Ovary (tissue), 9 donors: ENCODE results near the gene RABGEF1. TPM values are rescaled to one million over a fixed set of nuclear protein-coding genes. Genes with fewer than 3 reads are reported as not detected.
"Not testable (repeated sequence)": the region's sequence is repeated elsewhere in the genome, so short reads cannot be mapped to it uniquely, and the experiment has no call there.

Experiments
- DNase-seq, 5 donors: peaks; one replicate each; pipeline ENCODE4 v3.0.0-alpha.2; 2019 to 2020
- H3K27ac ChIP-seq, 2 donors: fragments of 200-600 bp; one replicate each; pipeline versions ENCODE4 v1.5.1 to v1.8.0; 2019 to 2022
- H3K27me3 ChIP-seq: fragments of 200-600 bp; one replicate; pipeline ENCODE4 v1.8.0; 2022
- H3K36me3 ChIP-seq: fragments of 200-600 bp; sonication (generic); one replicate; pipeline ENCODE4 v1.5.1; 2019
- H3K4me1 ChIP-seq: one replicate; pipeline ENCODE4 v1.8.1; 2013; ENCODE audit warnings: mild to moderate bottlenecking, moderate library complexity; ENCODE audit not compliant: insufficient read depth
- H3K4me3 ChIP-seq: fragments of 200-600 bp; sonication (generic); one replicate; pipeline ENCODE4 v1.5.1; 2017
- H3K9me3 ChIP-seq, 2 donors: fragments of 200-600 bp in 1 of 2; sonication (generic) in 1 of 2; one replicate each; pipeline versions ENCODE4 v1.5.1 to v1.8.1; 2013 to 2019; ENCODE audit warnings: mild to moderate bottlenecking in 1 of 2, moderate library complexity in 1 of 2
- CTCF ChIP-seq, 3 donors: fragments of 450-650 bp in 2 of 3; fragments of 200-600 bp in 1 of 3; IDR thresholded peaks; one replicate each; pipeline versions ENCODE4 v1.5.1 to v1.8.0; 2016 to 2022; ENCODE audit warnings: antibody characterized with exemption in 3 of 3, mild to moderate bottlenecking in 1 of 3
- EP300 ChIP-seq: sonication (generic); formaldehyde crosslinking; IDR thresholded peaks from one replicate; pipeline ENCODE4 v1.6.1; 2017; ENCODE audit warnings: antibody characterized with exemption
- POLR2A ChIP-seq: fragments of 450-650 bp; IDR thresholded peaks from one replicate; pipeline ENCODE4 v1.6.1; 2017; ENCODE audit warnings: antibody characterized with exemption, mild to moderate bottlenecking, moderate library complexity
- WGBS, 3 donors: extraction: QIAGEN DNeasy Blood & Tissue Kit in 1 of 3; methylation state at CpG; one replicate each; pipeline versions ENCODE4 v1.1.5 to v1.1.7; 2013 to 2017; 5-methylcytosine and 5-hydroxymethylcytosine counted together
- intact Hi-C, 4 donors: fragments of 100-400 bp; cut with DNase I; formaldehyde crosslinking; loops; one replicate each; pipeline versions ENCODE4 v1.11.0 to v1.15.1; 2022 to 2023
- polyA plus RNA-seq, 2 donors: library from polyadenylated mRNA; stranded (reverse); fragments of 200-250 nt in 1 of 2; fragments of 350-450 nt in 1 of 2; fragmentation: Illumina TruSeq in 1 of 2; extraction: RNeasy Lipid Tissue Mini Kit (QIAGEN cat#74804) in 1 of 2; gene quantifications; one replicate each; pipeline ENCODE4 v1.2.3, GENCODE V29; 2013 to 2014
- total RNA-seq, 7 donors: library from RNA; depleted of rRNA in 2 of 7; stranded (reverse); fragments of >200 nt in 2 of 7; fragmentation: NEBNext Ultra II Directional in 3 of 7; extraction: Animal tissue kit (Norgen Biotek cat#: 25700) in 3 of 7; gene quantifications; one replicate each; pipeline versions ENCODE4 v1.1.0 to v1.2.4, GENCODE V29; 2016 to 2023
- donor health status: DM: no; HTN: no; CAD: no; lungs with moderate emphysema.
- donor health status: DM: no; HTN: no; CAD: no.
- donor health status: Bipolar disorder and iron deficiency.
- donor health status: DM: yes; HTN: yes; CAD: no.
- donor health status: DM: no; HTN: no; CAD: no.
- donor health status: DM: yes; HTN: yes; CAD: no.

RABGEF1 gene
- total and polyA plus RNA-seq, 9 donors: 13.1 to 29.9 (median 25.4) TPM

- intact Hi-C loops: no loop called here
- 81 to 88% (median 83%) methylated on average over 14 of the region's 14 CpGs for WGBS, 3 donors
- no peak for DNase-seq
- peak overlapping the region; percentile 99 for H3K4me3 ChIP-seq
- no peaks in the 10 kb centered on the region for H3K36me3 ChIP-seq
- H3K9me3 ChIP-seq: peaks cover 0 to 3% of the 10 kb centered on the region in 2 donors
- TF ChIP-seq CTCF (IDR thresholded peaks at IDR 0.05): no peak
- TF ChIP-seq EP300: no peak
- no peak for TF ChIP-seq POLR2A
- H3K27me3 ChIP-seq: no peaks in the 10 kb centered on the region
- H3K4me1 ChIP-seq: peaks cover 5% of the 10 kb centered on the region
- peak overlapping the region in 1 of 2 donors; percentile 91 for H3K27ac ChIP-seq
These were observed 1.1 kb upstream of the RABGEF1 start for GRCh38 chr7:66739477-66739876.

DNA sequence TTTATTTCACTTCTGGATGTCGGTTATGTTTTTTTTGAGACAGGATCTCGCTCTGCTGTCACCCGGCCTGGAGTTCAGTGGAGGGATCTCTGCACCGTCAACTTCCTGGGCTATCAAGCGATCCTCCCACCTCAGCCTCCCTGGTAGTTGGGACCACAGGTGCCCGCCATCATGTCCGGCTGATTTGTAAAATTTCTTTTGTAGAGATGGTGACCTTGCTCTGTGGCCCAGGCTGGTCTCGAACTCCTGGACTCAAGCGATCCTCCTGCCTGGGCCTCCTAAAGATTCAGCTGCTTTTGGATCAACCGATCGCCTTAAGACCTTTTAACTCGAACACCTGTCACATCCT lies 606 bp upstream of the RABGEF1 start:
- peak overlapping the region; percentile 77 to 91 for H3K27ac ChIP-seq
- 5 to 10% (median 9%) methylated on average over 12 of the region's 12 CpGs for WGBS, 3 donors
- H3K27me3 ChIP-seq: no peaks in the 10 kb centered on the region
- DNase-seq: peak in 1 of 5 donors; percentile 36
- peaks cover 0 to 3% of the 10 kb centered on the region in 2 donors for H3K9me3 ChIP-seq
- H3K4me3 ChIP-seq: peak overlapping the region; percentile 99
- H3K4me1 ChIP-seq: peaks cover 5% of the 10 kb centered on the region
- no peaks in the 10 kb centered on the region for H3K36me3 ChIP-seq
- intact Hi-C loops: loop anchor here in 2 of 4 donors (5.0 kb wide), 1 partner anchor 58 kb away; no protein-coding TSS in a partner anchor
- no peak for TF ChIP-seq CTCF (IDR thresholded peaks at IDR 0.05)
- TF ChIP-seq EP300: no peak
- TF ChIP-seq POLR2A: no peak

DNA sequence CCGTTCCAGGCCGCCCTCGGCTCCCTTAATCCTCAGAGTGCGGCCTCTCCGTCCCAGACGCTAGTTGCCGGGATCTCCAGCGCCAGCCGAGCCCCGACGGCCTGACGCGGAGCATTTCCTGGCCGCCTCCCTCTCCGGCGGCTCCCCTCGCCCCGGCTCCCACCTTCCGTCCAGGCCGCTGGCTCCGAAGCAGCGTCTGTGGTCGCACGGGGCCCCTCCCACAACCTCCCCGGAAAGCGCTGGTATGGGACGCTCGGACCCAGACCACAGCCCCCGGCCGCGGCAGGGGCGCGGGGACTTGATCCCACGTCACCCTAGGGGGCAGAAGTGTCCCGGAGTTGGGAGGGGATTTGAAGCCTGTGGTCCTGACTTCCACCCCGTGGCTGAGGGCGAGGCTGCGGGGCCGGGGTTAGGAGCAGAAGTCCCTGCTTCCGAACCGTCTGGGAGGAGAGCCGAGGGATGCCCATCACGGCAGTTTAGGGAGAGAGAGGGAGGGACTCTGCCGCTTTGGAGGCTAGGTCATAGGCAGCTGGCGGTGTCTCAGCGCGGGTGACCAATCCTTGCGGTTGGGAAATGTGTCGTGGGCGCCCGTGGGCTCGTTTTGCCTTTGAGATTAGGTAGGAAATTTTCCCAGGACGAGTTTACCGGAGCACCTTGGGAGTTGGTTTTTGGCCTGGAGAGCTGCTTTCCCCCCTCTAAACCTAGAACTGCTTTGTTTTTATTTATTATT lies 612 bp downstream of the RABGEF1 start:
- 0 to 1% (median 1%) methylated on average over 49 to 54 of the region's 54 CpGs for WGBS, 3 donors
- H3K9me3 ChIP-seq, H3K27me3 ChIP-seq, H3K36me3 ChIP-seq, H3K4me1 ChIP-seq: not testable (repeated sequence)
- intact Hi-C loops: loop anchor here in 2 of 4 donors (5.0 kb wide), 1 partner anchor 59 kb away; no protein-coding TSS in a partner anchor
- H3K27ac ChIP-seq: peak overlapping the region; percentile 77 to 91
- peak; percentile 35 to 70 (median 54) for DNase-seq
- peak overlapping the region; percentile 99 for H3K4me3 ChIP-seq

- intact Hi-C loops: loop anchor here in 2 of 4 donors (5.0 kb wide), 1 partner anchor 59 kb away; no protein-coding TSS in a partner anchor
- WGBS, 3 donors: 15 to 46% (median 37%) methylated on average over 17 of the region's 17 CpGs
- H3K9me3 ChIP-seq: no peaks in the 10 kb centered on the region
- DNase-seq: peak; percentile 28 to 57 (median 51)
- peak overlapping the region in 1 of 2 donors; percentile 77 for H3K27ac ChIP-seq
- no peaks in the 10 kb centered on the region for H3K27me3 ChIP-seq
- peaks cover 5% of the 10 kb centered on the region for H3K4me1 ChIP-seq
- H3K36me3 ChIP-seq: no peaks in the 10 kb centered on the region
- peak overlapping the region; percentile 99 for H3K4me3 ChIP-seq
- TF ChIP-seq EP300 (no peak), POLR2A (no peak), CTCF (IDR thresholded peaks at IDR 0.05) (no peak)
These were observed 1.1 kb downstream of the RABGEF1 start for GRCh38 chr7:66741710-66742049.

DNA sequence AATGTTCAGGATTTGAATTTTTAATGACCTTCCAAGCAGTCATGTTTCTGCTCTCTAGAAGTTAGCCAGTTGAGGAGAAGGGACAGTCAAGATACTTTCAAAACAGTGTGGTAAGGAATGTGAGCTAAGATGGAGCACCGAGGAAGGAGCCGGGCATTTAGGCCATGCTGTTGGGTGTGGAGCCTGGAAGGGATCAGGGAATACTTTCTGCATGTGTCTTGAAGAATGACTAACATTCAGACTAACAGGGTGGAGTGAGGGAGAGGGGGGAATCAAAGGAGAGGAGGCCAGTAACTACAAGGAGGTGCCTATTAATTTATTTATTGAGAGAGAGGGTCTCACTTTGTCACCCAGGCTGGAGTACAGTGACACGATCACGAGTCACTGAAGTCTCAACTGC lies 1.8 kb downstream of the RABGEF1 start:
- not testable (repeated sequence) for H3K4me3 ChIP-seq, H3K4me1 ChIP-seq, H3K27ac ChIP-seq, DNase-seq, H3K36me3 ChIP-seq, H3K9me3 ChIP-seq, H3K27me3 ChIP-seq
- intact Hi-C loops: loop anchor here in 2 of 4 donors (5.0 kb wide), 1 partner anchor 60 kb away; no protein-coding TSS in a partner anchor
- WGBS, 3 donors: 39 to 49% (median 48%) methylated on average over 4 of the region's 4 CpGs
